Vagina (tissue), 2 donors: ENCODE measurements around the gene FBXO42. TPM values are rescaled to one million over a fixed set of nuclear protein-coding genes. Genes with fewer than 3 reads are reported as not detected.

Experiments used
- DNase-seq, 2 donors: peaks; one replicate each; pipeline ENCODE4 v3.0.0-alpha.2; 2017; ENCODE audit errors: extremely low spot score in 2 of 2
- H3K27ac ChIP-seq: fragments of 200-600 bp; sonication (generic); one replicate; pipeline ENCODE4 v1.5.1; 2019
- H3K27me3 ChIP-seq: fragments of 200-600 bp; sonication (generic); one replicate; pipeline ENCODE4 v1.5.1; 2019
- H3K36me3 ChIP-seq, 2 donors: fragments of 200-600 bp; sonication (generic); one replicate each; pipeline ENCODE4 v1.5.1; 2017 to 2019
- H3K4me1 ChIP-seq: fragments of 200-600 bp; sonication (generic); one replicate; pipeline ENCODE4 v1.5.1; 2019
- H3K4me3 ChIP-seq, 2 donors: fragments of 200-600 bp; sonication (generic); 1 replicate in 1 of 2; 2 replicates in 1 of 2; pipeline ENCODE4 v1.5.1; 2016 to 2019
- H3K9me3 ChIP-seq: fragments of 200-600 bp; sonication (generic); one replicate; pipeline ENCODE4 v1.5.1; 2019
- POLR2A ChIP-seq, 2 donors: fragments of 450-650 bp; IDR thresholded peaks; one replicate each; pipeline ENCODE4 v1.6.1; 2017; ENCODE audit warnings: antibody characterized with exemption in 2 of 2, mild to moderate bottlenecking in 2 of 2, moderate library complexity in 2 of 2
- POLR2AphosphoS5 ChIP-seq, 2 donors: sonication (generic); formaldehyde crosslinking; IDR thresholded peaks; one replicate each; pipeline ENCODE4 v1.9.0; 2017; ENCODE audit warnings: antibody characterized with exemption in 2 of 2, mild to moderate bottlenecking in 2 of 2, low read depth in 1 of 2; ENCODE audit not compliant: insufficient read depth in 1 of 2
- intact Hi-C: fragments of 100-400 bp; cut with DNase I; formaldehyde crosslinking; loops from one replicate; pipeline ENCODE4 v1.15.1; 2023
- total RNA-seq: library from RNA; depleted of rRNA; stranded (reverse); fragments of >200 nt; gene quantifications from one replicate; pipeline ENCODE4 v1.2.3, GENCODE V29; 2016
- TF ChIP-seq, protein P1 (sequence below), 3 experiments: fragments of 450-650 bp in 2 of 3; fragments of 200-600 bp in 1 of 3; sonication (generic) in 1 of 3; IDR thresholded peaks; one replicate each; pipeline ENCODE4 v1.5.1; 2017 to 2019; ENCODE audit warnings: antibody characterized with exemption in 3 of 3, mild to moderate bottlenecking in 2 of 3, moderate library complexity in 2 of 3

The FBXO42 gene
- total RNA-seq, 1 donor from 2014 or later = 24.8 TPM

DNA sequence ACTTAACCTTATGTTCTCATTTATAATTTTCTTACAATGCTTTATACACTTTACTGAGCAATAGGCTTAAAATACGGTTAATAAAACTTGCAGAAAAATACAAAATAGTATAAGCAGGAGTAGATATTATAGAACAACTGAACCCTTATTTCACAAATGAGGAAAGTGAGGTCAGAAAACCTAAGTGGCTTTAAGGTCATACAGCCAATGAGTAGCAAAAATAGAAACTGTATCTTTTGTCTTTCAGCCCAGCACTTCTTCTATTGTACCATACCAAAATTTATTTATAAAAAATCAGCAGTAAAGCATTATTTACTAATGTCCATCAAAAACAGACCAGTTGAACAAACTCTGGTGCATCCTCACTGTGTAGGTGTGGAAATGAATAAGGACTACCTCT lies 11.6 kb downstream of the FBXO42 start:
- H3K4me1 ChIP-seq = peaks cover 32% of the 10 kb centered on the region
- no peak for DNase-seq
- intact Hi-C loops = no loop called here
- TF ChIP-seq POLR2AphosphoS5 (IDR thresholded peaks at IDR 0.05; ENCODE audit: insufficient read depth in 1 of 2, low read depth in 1 of 2) = no peak
- no peak for TF ChIP-seq POLR2A (IDR thresholded peaks at IDR 0.05)
- TF ChIP-seq, protein P1, sequence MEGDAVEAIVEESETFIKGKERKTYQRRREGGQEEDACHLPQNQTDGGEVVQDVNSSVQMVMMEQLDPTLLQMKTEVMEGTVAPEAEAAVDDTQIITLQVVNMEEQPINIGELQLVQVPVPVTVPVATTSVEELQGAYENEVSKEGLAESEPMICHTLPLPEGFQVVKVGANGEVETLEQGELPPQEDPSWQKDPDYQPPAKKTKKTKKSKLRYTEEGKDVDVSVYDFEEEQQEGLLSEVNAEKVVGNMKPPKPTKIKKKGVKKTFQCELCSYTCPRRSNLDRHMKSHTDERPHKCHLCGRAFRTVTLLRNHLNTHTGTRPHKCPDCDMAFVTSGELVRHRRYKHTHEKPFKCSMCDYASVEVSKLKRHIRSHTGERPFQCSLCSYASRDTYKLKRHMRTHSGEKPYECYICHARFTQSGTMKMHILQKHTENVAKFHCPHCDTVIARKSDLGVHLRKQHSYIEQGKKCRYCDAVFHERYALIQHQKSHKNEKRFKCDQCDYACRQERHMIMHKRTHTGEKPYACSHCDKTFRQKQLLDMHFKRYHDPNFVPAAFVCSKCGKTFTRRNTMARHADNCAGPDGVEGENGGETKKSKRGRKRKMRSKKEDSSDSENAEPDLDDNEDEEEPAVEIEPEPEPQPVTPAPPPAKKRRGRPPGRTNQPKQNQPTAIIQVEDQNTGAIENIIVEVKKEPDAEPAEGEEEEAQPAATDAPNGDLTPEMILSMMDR (IDR thresholded peaks at IDR 0.05) = no peak
- H3K36me3 ChIP-seq = no peaks in the 10 kb centered on the region
- H3K27me3 ChIP-seq = no peaks in the 10 kb centered on the region
- H3K27ac ChIP-seq = no peak overlapping the region
- no peaks in the 10 kb centered on the region for H3K9me3 ChIP-seq
- H3K4me3 ChIP-seq = no peak overlapping the region

DNA sequence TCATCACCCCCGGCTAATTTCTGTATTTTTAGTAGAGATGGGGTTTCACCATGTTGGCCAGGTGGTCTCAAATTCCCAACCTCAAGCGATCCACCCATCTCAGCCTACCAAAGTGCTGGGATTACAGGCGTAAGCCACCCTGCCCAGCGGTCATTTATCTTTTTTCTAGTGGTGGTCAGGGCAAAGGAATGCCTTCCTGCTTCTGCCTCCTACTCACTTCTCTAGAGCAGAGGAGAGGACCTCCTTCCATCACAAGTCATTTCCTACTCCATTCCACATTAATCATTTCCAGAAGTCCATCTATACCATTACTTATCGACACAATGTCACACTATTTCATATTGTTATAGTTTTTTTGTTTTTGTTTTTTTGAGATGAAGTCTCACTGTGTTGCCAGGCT lies 13.3 kb downstream of the FBXO42 start:
- H3K36me3 ChIP-seq = no peaks in the 10 kb centered on the region
- H3K27ac ChIP-seq = no peak overlapping the region
- peaks cover 42% of the 10 kb centered on the region for H3K4me1 ChIP-seq
- H3K9me3 ChIP-seq = no peaks in the 10 kb centered on the region
- intact Hi-C loops = no loop called here
- H3K4me3 ChIP-seq = no peak overlapping the region
- TF ChIP-seq POLR2AphosphoS5 (IDR thresholded peaks at IDR 0.05; ENCODE audit: insufficient read depth in 1 of 2, low read depth in 1 of 2) = no peak
- no peaks in the 10 kb centered on the region for H3K27me3 ChIP-seq
- DNase-seq = no peak

DNA sequence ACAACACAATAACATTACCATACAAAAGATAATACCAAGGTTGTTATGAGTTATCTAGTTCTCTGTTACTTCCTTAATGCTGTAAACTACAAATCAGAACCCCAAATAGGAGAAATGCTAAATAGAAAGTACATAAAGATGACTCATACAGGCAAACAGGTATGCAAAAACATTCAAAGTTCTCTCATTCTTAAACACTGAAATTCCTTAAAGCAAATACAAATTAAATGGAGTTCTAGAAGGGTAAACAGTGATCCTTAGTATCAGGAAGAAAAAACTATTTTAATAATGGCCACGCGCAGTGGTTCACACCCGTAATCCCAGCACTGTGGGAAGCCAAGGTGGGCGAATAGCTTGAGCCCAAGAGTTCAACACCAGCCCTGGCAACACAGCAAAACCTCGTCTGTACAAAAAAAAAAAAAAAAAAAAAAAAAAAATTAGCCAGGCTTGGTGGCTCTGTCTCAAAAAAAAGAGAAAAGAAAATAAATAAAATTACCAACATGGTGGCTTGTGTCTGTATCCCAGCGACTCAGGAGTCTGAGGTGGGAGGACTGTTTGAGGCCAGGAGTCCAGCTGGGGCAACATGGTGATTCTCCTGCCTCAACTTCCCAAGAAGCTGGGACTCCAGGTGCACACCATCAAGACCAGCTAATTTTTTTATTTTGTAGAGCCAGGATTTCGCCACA lies 17.5 kb downstream of the FBXO42 start:
- Histone ChIP-seq H3K27ac (no peak overlapping the region), H3K4me3 (no peak overlapping the region), H3K9me3 (no peaks in the 10 kb centered on the region), H3K4me1 (peaks cover 35% of the 10 kb centered on the region), H3K27me3 (no peaks in the 10 kb centered on the region), H3K36me3 (no peaks in the 10 kb centered on the region)
- intact Hi-C loops = no loop called here
- no peak for TF ChIP-seq POLR2AphosphoS5 (IDR thresholded peaks at IDR 0.05; ENCODE audit: insufficient read depth in 1 of 2, low read depth in 1 of 2)
- TF ChIP-seq, protein P1 (IDR thresholded peaks at IDR 0.05) = no peak
- no peak for TF ChIP-seq POLR2A (IDR thresholded peaks at IDR 0.05)
- DNase-seq = no peak

DNA sequence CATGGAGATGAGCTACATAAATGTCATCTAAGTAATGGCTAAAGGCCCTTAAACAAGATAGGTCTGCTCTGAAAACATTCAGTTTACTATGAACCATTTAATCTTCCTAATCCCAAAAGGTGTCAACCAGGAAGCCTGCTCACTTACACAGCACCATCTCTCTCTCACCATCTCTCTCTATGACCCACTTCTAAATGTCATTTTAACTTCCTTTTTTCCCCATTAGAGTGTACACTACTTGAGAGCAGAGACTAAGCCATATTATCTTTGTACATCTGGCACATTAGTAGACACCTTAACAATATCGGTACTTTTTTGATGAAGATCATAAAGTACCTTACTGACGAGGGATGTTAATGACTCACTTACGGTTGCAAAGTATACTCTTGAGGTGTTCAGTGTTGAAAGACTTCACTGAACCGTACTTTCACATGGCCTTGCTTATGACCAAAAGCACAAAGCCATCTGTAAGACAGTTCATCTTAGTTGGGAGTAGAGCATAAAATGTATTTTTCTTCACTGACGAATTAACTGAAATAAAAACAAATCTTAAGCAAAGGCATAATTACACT lies 25.4 kb downstream of the FBXO42 start:
- Histone ChIP-seq H3K27ac (no peak overlapping the region), H3K4me1 (peaks cover 22% of the 10 kb centered on the region), H3K27me3 (no peaks in the 10 kb centered on the region), H3K9me3 (no peaks in the 10 kb centered on the region), H3K4me3 (no peak overlapping the region), H3K36me3 (no peaks in the 10 kb centered on the region)
- intact Hi-C loops = no loop called here
- DNase-seq = no peak
- TF ChIP-seq POLR2A (IDR thresholded peaks at IDR 0.05) = no peak
- TF ChIP-seq, protein P1 (IDR thresholded peaks at IDR 0.05) = no peak
- no peak for TF ChIP-seq POLR2AphosphoS5 (IDR thresholded peaks at IDR 0.05; ENCODE audit: insufficient read depth in 1 of 2, low read depth in 1 of 2)

DNA sequence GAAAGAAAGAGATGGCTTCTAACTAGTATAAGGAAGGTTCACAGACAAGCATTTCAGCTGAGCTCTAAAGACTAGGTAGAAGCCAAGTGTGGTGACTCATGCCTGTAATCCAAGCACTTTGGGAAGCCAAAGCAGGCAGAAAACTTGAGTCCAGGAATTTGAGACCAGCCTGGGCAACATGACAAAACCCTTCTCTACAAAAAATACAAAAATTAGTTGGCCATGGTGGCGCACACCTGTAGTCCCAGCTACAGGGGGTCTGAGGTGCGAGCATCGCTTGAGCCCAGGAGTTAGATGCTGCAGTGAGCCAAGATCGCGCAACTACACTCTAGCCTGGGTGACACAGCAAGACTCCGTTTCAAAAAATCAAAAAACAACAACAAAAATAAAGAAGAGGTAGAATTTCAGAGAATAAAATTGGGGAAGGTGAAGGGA lies 27.8 kb downstream of the FBXO42 start:
- Histone ChIP-seq H3K4me3 (no peak overlapping the region), H3K4me1 (peaks cover 37% of the 10 kb centered on the region), H3K36me3 (no peaks in the 10 kb centered on the region), H3K9me3 (no peaks in the 10 kb centered on the region), H3K27ac (no peak overlapping the region), H3K27me3 (no peaks in the 10 kb centered on the region)
- DNase-seq = no peak
- TF ChIP-seq POLR2AphosphoS5 (IDR thresholded peaks at IDR 0.05; ENCODE audit: insufficient read depth in 1 of 2, low read depth in 1 of 2) (peak in 1 of 2 donors; percentile 59), POLR2A (IDR thresholded peaks at IDR 0.05) (no peak)
- intact Hi-C loops = no loop called here
